CD4-positive, alpha-beta T cell treated with Interleukin-4 for 1 hour (primary cell): Measurements from ENCODE around the gene ADAMTSL1.

Source experiments
- DNase-seq, 2 donors: peaks; one replicate each; pipeline ENCODE4 v3.0.0-alpha.2; 2020 to 2022

ADAMTSL1 gene

GRCh38 chr9:18747595-18747994 is 273.6 kb downstream of the ADAMTSL1 start:
- DNase-seq = no peak

- DNase-seq = no peak
Observed at GRCh38 chr9:18748251-18748701, 274.3 kb downstream of the ADAMTSL1 start.

- no peak for DNase-seq
Observed at GRCh38 chr9:18749711-18750110, 275.8 kb downstream of the ADAMTSL1 start.

- no peak for DNase-seq
Observed at GRCh38 chr9:18753904-18754303, 280.0 kb downstream of the ADAMTSL1 start.

- DNase-seq = no peak
Observed at GRCh38 chr9:18754537-18754936, 280.6 kb downstream of the ADAMTSL1 start.

- DNase-seq = no peak
Observed at GRCh38 chr9:18755263-18755662, 281.3 kb downstream of the ADAMTSL1 start.

GRCh38 chr9:18756712-18757125 is 282.8 kb downstream of the ADAMTSL1 start:
- DNase-seq = no peak

GRCh38 chr9:18759827-18760226 is 285.9 kb downstream of the ADAMTSL1 start:
- DNase-seq = no peak

- DNase-seq = no peak
Observed at GRCh38 chr9:18761742-18762300, 287.9 kb downstream of the ADAMTSL1 start.

GRCh38 chr9:18766989-18767550 is 293.1 kb downstream of the ADAMTSL1 start:
- DNase-seq = no peak

- no peak for DNase-seq
Observed at GRCh38 chr9:18768951-18769622, 295.1 kb downstream of the ADAMTSL1 start.

GRCh38 chr9:18770131-18770908 is 296.4 kb downstream of the ADAMTSL1 start:
- no peak for DNase-seq

- no peak for DNase-seq
Observed at GRCh38 chr9:18771011-18771410, 297.1 kb downstream of the ADAMTSL1 start.

GRCh38 chr9:18771763-18772162 is 297.8 kb downstream of the ADAMTSL1 start:
- no peak for DNase-seq

GRCh38 chr9:18775241-18775640 is 301.3 kb downstream of the ADAMTSL1 start:
- DNase-seq = no peak

GRCh38 chr9:18775930-18776329 is 302.0 kb downstream of the ADAMTSL1 start:
- no peak for DNase-seq

- no peak for DNase-seq
Observed at GRCh38 chr9:18776836-18777820, 303.2 kb downstream of the ADAMTSL1 start.

- no peak for DNase-seq
Observed at GRCh38 chr9:18778147-18778546, 304.2 kb downstream of the ADAMTSL1 start.

- DNase-seq = no peak
Observed at GRCh38 chr9:18778846-18779245, 304.9 kb downstream of the ADAMTSL1 start.

- no peak for DNase-seq
Observed at GRCh38 chr9:18783909-18784308, 310.0 kb downstream of the ADAMTSL1 start.

GRCh38 chr9:18785604-18786003 is 311.7 kb downstream of the ADAMTSL1 start:
- DNase-seq = no peak

GRCh38 chr9:18786196-18786595 is 312.2 kb downstream of the ADAMTSL1 start:
- no peak for DNase-seq
